Hepatocyte (in vitro differentiated cells): ENCODE results near the gene ZNHIT2.

Source experiments
- EZH2 ChIP-seq: fragments of 200-600 bp; sonication (generic); IDR thresholded peaks from 2 replicates; pipeline ENCODE4 v1.6.1; 2016; ENCODE audit warnings: antibody characterized with exemption, mild to moderate bottlenecking, borderline replicate concordance
- EZH2phosphoT487 ChIP-seq: fragments of 200-600 bp; sonication (generic); IDR thresholded peaks from one replicate; pipeline ENCODE4 v1.6.1; 2018; ENCODE audit warnings: antibody characterized with exemption, mild to moderate bottlenecking, low read depth, moderate library complexity; ENCODE audit not compliant: unreplicated experiment, severe bottlenecking
- TF ChIP-seq, protein P1 (sequence below): fragments of 200-600 bp; sonication (generic); IDR thresholded peaks from 2 replicates; pipeline ENCODE4 v1.5.1; 2016; ENCODE audit warnings: antibody characterized with exemption, mild to moderate bottlenecking; ENCODE audit not compliant: poor library complexity

DNA sequence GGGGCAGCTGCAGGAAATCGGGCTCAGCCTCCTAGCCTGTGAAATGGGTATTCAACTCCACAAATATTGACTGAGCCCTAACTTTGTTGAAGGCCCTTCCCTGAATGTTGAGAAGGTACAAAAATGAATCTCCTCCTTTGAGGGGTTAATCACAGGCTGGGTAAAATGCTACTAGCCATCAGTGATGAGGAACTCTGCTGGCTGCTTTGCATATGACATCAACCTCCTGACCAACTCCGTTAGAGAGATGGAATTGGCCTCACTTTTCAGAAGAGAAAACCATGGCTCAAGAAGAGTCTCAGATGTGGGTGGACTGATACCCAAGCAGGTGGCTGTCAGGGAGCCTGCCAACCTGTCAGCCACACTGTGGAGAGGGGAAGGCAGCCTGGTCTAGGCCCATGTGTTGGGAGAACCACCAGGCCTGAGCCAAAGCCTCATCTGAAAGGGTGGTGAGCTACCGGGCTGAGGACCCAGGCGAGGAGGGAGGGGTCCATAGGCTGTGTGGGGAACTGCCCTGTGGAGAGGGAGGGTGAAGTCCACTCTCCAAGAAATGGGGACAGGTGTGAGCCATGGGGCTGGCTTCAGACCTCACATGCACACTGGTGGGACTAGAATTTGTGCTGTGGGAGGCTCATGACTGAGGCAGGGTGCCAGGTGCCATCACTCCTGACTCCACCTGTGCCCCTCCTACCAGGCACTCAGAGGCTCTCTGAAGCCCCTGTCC, 45.4 kb downstream of the ZNHIT2 start:
- TF ChIP-seq, protein P1, sequence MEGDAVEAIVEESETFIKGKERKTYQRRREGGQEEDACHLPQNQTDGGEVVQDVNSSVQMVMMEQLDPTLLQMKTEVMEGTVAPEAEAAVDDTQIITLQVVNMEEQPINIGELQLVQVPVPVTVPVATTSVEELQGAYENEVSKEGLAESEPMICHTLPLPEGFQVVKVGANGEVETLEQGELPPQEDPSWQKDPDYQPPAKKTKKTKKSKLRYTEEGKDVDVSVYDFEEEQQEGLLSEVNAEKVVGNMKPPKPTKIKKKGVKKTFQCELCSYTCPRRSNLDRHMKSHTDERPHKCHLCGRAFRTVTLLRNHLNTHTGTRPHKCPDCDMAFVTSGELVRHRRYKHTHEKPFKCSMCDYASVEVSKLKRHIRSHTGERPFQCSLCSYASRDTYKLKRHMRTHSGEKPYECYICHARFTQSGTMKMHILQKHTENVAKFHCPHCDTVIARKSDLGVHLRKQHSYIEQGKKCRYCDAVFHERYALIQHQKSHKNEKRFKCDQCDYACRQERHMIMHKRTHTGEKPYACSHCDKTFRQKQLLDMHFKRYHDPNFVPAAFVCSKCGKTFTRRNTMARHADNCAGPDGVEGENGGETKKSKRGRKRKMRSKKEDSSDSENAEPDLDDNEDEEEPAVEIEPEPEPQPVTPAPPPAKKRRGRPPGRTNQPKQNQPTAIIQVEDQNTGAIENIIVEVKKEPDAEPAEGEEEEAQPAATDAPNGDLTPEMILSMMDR = no peak
- TF ChIP-seq EZH2 (no peak), EZH2phosphoT487 (no peak)
